GM18951 (cell line): ENCODE results near the gene LRMDA.

Experiments used
- POLR2A ChIP-seq: IDR thresholded peaks from 4 replicates; pipeline ENCODE4 v1.6.1; 2011; ENCODE audit warnings: mild to moderate bottlenecking; ENCODE audit not compliant: insufficient read length, insufficient read depth; ENCODE audit errors: extremely low read depth
- in situ Hi-C: fragments of 300-500 bp; cut with MboI; formaldehyde crosslinking; loops from one replicate; pipeline ENCODE4 v1.12.0; 2022; ENCODE audit warnings: low sequenced_read_pairs, mixed read lengths, inconsistent platforms; ENCODE audit not compliant: unreplicated experiment

LRMDA gene

DNA sequence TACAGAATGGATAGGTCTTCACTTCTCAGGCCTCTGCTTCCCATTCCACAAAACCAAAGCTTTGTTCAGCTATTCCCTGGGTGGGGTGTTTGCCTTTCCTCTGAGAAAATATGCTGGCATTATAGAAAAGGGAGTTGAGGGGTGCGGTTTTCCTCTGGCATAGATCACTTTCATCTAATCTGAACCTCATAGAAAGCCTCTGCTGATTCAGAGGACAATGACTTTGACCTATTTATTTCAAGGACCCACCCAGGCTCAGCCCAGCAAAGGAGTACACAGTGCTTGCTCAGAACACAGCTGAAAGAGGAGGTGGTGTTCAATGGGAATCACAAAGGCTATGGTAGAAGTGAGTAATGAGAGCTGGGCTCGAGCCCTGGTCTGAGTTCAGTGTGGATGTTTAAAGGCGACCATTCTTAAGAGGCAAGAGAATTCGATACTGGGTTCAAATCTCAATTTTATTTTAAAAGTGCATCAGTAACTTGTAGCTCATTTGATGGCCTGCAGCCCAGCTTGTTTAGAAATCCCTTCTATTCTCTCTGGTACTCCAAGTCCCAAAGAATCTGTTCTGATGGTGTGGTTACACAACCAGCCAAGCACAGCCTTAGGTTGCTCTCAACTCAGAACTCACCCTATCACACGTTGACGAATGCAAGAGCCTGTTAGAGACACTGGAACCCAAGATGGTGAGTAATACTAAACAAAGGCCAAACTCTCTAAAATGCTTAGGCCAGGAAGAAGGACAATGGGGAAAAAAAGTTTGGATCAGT, 1012.8 kb downstream of the LRMDA start:
- no peak for TF ChIP-seq POLR2A
- in situ Hi-C loops, result no loop called here

- in situ Hi-C loops, result no loop called here
- no peak for TF ChIP-seq POLR2A
These were observed 1016.2 kb downstream of the LRMDA start for GRCh38 chr10:76447578-76447977.

DNA sequence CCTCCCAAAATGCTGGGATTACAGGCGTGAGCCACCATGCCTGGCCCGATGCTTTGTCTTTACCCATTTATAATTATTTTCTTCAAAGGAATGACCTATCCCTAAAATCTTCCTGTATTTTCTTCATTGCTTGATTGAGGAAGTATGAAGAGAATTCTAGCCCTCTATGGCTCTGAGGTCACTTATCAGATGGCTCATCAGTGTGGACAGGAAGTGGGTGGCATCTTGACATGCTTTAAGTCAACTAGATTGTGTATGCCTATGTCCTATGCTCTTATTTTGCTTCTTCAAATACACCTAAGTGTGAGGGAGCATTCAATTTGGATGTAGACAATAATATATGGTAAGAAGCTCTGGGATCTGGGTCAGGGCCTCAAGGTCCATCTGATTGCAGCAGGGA, 1020.5 kb downstream of the LRMDA start:
- TF ChIP-seq POLR2A, result no peak
- in situ Hi-C loops, result no loop called here

DNA sequence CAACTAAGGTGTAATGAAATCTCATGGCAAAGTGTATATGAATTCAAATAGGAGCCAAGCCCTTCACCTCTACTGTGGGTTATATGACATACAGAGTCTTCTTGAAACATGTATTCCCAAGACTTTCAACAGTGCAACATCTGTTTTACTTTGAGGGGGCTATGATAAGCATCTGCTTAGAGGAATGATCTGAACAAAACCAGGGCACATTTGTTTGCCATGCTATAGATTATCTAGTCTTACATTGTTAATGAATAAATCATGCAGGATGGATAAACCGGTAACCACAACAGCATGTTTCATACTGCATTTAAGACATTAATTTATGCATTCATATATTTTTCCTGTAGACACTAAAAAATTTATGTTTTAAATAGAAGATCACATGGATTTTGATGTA, 1021.9 kb downstream of the LRMDA start:
- no peak for TF ChIP-seq POLR2A
- in situ Hi-C loops, result no loop called here

DNA sequence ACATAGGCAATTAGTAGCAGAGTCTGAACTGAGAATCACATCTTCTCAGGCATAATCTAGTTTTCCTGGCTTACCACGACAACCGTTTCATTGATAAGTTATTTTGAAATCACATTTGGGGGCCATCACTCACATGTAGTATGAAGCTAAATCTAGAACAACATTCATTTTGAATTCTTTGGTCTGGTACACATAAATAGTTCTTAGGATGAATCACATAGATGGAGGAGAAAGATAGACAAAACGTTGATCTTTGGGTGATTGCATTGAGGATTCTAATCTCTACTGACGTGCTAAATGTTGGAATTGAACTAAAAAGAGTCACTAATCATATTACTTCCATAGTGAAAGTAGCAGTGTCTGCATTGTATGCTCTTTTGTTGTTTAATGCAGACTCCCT, 1022.6 kb downstream of the LRMDA start:
- in situ Hi-C loops, result no loop called here
- no peak for TF ChIP-seq POLR2A

GRCh38 chr10:76454506-76455140, 1023.2 kb downstream of the LRMDA start:
- in situ Hi-C loops, result no loop called here
- TF ChIP-seq POLR2A, result no peak

- in situ Hi-C loops, result no loop called here
- TF ChIP-seq POLR2A, result no peak
These were observed 1024.8 kb downstream of the LRMDA start for GRCh38 chr10:76456197-76456596.

- TF ChIP-seq POLR2A, result no peak
- in situ Hi-C loops, result no loop called here
These were observed 1027.7 kb downstream of the LRMDA start for GRCh38 chr10:76459016-76459730.

DNA sequence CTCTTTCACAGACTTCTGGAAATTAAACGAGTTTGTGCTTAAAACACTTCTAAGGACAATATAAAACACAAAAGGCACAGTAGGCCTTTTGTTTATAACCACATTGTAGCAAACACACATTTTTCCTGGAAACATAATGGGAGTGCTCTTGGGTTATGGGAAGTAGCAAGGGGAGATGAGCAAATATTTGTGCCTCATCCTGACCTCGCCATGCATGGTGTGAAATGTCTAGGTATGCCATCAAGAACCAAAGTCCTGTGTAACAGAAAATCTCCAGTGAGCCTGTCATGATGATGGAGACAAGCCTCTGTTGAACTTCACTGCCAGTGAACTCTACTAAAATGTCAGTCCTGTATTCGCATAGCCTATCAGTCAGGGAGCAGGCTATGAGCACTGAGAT, 1029.6 kb downstream of the LRMDA start:
- no peak for TF ChIP-seq POLR2A
- in situ Hi-C loops, result no loop called here

- no peak for TF ChIP-seq POLR2A
- in situ Hi-C loops, result no loop called here
These were observed 1031.7 kb downstream of the LRMDA start for GRCh38 chr10:76463111-76463510.

DNA sequence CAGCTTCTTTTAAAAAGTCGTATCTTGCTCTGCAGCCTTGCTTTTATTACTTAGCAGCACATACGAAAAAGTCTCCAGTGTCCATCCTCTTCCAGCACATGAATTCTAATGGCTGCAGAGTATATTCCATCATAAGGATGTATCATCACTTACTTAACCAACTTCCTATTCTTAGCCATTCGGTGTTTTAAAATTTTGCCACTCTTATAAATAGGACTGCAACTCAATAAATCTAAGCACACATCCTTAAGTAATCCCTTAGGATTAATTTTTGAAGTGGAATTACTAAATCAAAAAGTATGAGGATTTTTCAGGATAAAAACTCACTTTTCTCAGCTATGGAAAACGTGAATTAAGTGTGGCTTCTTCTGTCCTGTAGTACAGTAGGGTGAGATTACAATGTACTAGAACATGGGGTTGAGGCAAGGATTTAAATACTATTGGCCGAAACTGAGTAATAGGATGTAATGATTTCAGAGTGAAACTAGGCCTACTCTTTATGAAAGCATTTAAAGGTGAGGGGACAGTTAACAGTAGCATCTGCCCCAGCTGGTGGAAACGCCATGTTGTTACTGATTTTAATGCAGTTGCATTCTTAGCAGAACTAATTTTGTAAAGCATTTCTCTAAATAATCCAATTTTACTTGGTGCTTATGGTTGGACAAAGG, 1035.5 kb downstream of the LRMDA start:
- TF ChIP-seq POLR2A, result no peak
- in situ Hi-C loops, result no loop called here

- in situ Hi-C loops, result no loop called here
- no peak for TF ChIP-seq POLR2A
These were observed 1038.3 kb downstream of the LRMDA start for GRCh38 chr10:76469675-76470074.

DNA sequence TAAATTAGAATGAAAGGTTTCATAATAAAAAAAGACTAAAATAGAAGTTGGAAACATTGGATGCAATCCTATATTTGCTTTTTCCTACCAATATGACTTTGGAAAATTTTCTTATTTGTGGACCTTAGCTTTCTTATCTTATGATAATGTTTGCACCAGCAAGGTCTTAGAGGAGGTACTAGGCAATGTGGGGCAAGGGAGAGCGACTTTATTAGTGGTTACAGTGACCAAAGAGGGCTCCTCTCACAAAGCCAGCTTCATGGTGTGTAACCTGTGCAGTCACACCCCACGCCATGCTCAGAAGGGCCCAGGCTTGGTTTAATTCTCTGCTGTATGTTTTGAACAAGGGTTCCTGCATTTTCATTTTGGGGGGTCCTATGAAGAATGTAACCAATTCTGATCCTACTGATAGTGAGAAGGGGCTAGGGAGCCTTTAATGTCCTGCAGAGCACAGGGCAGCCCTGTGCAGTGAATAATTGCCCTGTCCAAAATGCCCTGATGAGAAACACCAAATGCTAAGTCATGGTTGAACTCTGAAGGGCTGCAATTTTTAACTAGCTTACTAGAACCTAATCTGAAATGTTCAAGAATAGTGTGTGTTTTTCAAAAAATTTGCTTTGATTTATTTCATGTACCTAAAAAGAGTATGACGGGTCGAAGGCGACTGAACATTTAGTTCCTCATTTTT, 1047.8 kb downstream of the LRMDA start:
- no peak for TF ChIP-seq POLR2A

More for the DNA sequence above, 1047.8 kb downstream of the LRMDA start:
- in situ Hi-C loops, result no loop called here
